Measurements from ENCODE around the gene MDH2.

DNA sequence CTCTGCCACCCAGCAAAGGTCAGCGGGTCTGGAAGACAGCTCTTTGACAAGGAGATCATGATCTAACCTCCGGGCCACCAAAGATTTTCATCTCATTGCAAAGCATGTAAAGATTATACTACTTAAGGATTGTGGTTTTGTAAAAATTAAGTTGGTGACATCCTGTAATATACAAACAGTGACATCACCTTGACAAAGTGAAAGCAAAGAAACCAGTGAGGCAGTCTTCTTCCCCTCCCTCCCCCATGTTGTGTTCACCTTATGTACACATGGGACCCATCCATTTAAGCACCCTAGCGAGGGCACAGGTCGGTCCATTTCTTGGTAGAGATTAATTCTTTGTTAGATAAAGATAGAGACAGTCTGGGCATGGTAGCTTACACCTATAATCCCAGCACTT lies 3.9 kb downstream of the MDH2 start:
- TF ChIP-seq TCF12 (IDR thresholded peaks at IDR 0.05; ENCODE audit: low read depth, low read length) (no peak), HDAC2 (IDR thresholded peaks at IDR 0.05; ENCODE audit: borderline replicate concordance in 1 of 2, low read depth in 2 of 2, low read length in 2 of 2) (no peak)
